Measurements from ENCODE around the gene AGMAT. TPM values are rescaled to one million over a fixed set of nuclear protein-coding genes. Genes with fewer than 3 reads are reported as not detected.

The AGMAT gene
- total and polyA plus RNA-seq, 2 experiments from 2014 or later, result 0.75 to 2.2 TPM

- Histone ChIP-seq H3K4me3 (no peak overlapping the region), H3K36me3 (ENCODE audit: low read depth) (peaks cover 12% of the 10 kb centered on the region; the same call in 1 of the 2 replicates), H3K27me3 (replicated peaks; ENCODE audit: insufficient read depth) (no peaks in the 10 kb centered on the region), H3K9ac (no peak overlapping the region), H3K79me2 (ENCODE audit: insufficient read depth) (peaks cover 100% of the 10 kb centered on the region), H3K4me1 (ENCODE audit: insufficient read depth) (peaks cover 49% of the 10 kb centered on the region), H3F3A (ENCODE audit: insufficient read depth) (peaks cover 53% of the 10 kb centered on the region), H3K4me2 (ENCODE audit: unreplicated experiment) (no peak overlapping the region), H3K9me3 (ENCODE audit: low read depth) (no peaks in the 10 kb centered on the region), H3K27ac (no peak overlapping the region), H2AFZ (no peak overlapping the region), H4K20me1 (ENCODE audit: insufficient read depth) (no peaks in the 10 kb centered on the region), H3K9me2 (ENCODE audit: insufficient read depth) (no peaks in the 10 kb centered on the region)
- no peak for DNase-seq
- TF ChIP-seq EZH2phosphoT487 (IDR thresholded peaks at IDR 0.05; ENCODE audit: insufficient read depth, low read depth) (no peak), EZH2 (IDR thresholded peaks at IDR 0.05; ENCODE audit: insufficient read depth, poor library complexity, severe bottlenecking) (no peak)
- in situ Hi-C loops (cut with MboI), result no loop called here
- 88% methylated on average over 6 of the region's 6 CpGs for WGBS, 2 experiments (ENCODE audit: low coverage in 1 of 2, low lambda C conversion rate in 2 of 2, missing lambda C conversion rate in 2 of 2)
These were observed 38.6 kb upstream of the AGMAT start for GRCh38 chr1:15623435-15623834.

GRCh38 chr1:15622712-15623373, 38.0 kb upstream of the AGMAT start:
- 0 out of 2 replicates have a peak overlapping the region, but pooled peaks have one; percentile 14 for H3K27ac ChIP-seq
- no peak overlapping the region for H3K9ac ChIP-seq
- TF ChIP-seq EZH2 (IDR thresholded peaks at IDR 0.05; ENCODE audit: insufficient read depth, poor library complexity, severe bottlenecking), result no peak
- TF ChIP-seq EZH2phosphoT487 (IDR thresholded peaks at IDR 0.05; ENCODE audit: insufficient read depth, low read depth), result no peak
- in situ Hi-C loops (cut with MboI), result no loop called here
- H3K9me3 ChIP-seq (ENCODE audit: low read depth), result no peaks in the 10 kb centered on the region
- H4K20me1 ChIP-seq (ENCODE audit: insufficient read depth), result no peaks in the 10 kb centered on the region
- peaks cover 100% of the 10 kb centered on the region for H3K79me2 ChIP-seq (ENCODE audit: insufficient read depth)
- H3K9me2 ChIP-seq (ENCODE audit: insufficient read depth), result no peaks in the 10 kb centered on the region
- peaks cover 9% of the 10 kb centered on the region; the same call in 1 of the 2 replicates for H3K36me3 ChIP-seq (ENCODE audit: low read depth)
- H3K4me2 ChIP-seq (ENCODE audit: unreplicated experiment), result no peak overlapping the region
- peaks cover 52% of the 10 kb centered on the region for H3F3A ChIP-seq (ENCODE audit: insufficient read depth)
- no peak overlapping the region for H3K4me3 ChIP-seq
- WGBS, 2 experiments (ENCODE audit: low coverage in 1 of 2, low lambda C conversion rate in 2 of 2, missing lambda C conversion rate in 2 of 2), result 97% methylated on average over 7 of the region's 7 CpGs
- no peak overlapping the region for H2AFZ ChIP-seq
- no peak for DNase-seq
- no peaks in the 10 kb centered on the region for H3K27me3 ChIP-seq (replicated peaks; ENCODE audit: insufficient read depth)
- H3K4me1 ChIP-seq (ENCODE audit: insufficient read depth), result peaks cover 46% of the 10 kb centered on the region

- peaks cover 5% of the 10 kb centered on the region; the same call in 1 of the 2 replicates for H3K36me3 ChIP-seq (ENCODE audit: low read depth)
- WGBS, 2 experiments (ENCODE audit: low coverage in 1 of 2, low lambda C conversion rate in 2 of 2, missing lambda C conversion rate in 2 of 2), result 12 to 18% methylated on average over 5 of the region's 5 CpGs
- H3K4me1 ChIP-seq (ENCODE audit: insufficient read depth), result peaks cover 38% of the 10 kb centered on the region
- H4K20me1 ChIP-seq (ENCODE audit: insufficient read depth), result no peaks in the 10 kb centered on the region
- peak; percentile 44 for DNase-seq
- no peaks in the 10 kb centered on the region for H3K9me2 ChIP-seq (ENCODE audit: insufficient read depth)
- H2AFZ ChIP-seq, result no peak overlapping the region
- TF ChIP-seq EZH2 (IDR thresholded peaks at IDR 0.05; ENCODE audit: insufficient read depth, poor library complexity, severe bottlenecking) (no peak), EZH2phosphoT487 (IDR thresholded peaks at IDR 0.05; ENCODE audit: insufficient read depth, low read depth) (no peak)
- H3F3A ChIP-seq (ENCODE audit: insufficient read depth), result peaks cover 46% of the 10 kb centered on the region
- peak overlapping the region; percentile 13; the same call in 1 of the 2 replicates for H3K4me3 ChIP-seq
- no peak overlapping the region for H3K9ac ChIP-seq
- in situ Hi-C loops (cut with MboI), result no loop called here
- H3K27me3 ChIP-seq (replicated peaks; ENCODE audit: insufficient read depth), result no peaks in the 10 kb centered on the region
- peak overlapping the region; percentile 14; the same call in 1 of the 2 replicates for H3K27ac ChIP-seq
- peaks cover 95% of the 10 kb centered on the region for H3K79me2 ChIP-seq (ENCODE audit: insufficient read depth)
- H3K4me2 ChIP-seq (ENCODE audit: unreplicated experiment), result peak overlapping the region; percentile 47
- H3K9me3 ChIP-seq (ENCODE audit: low read depth), result no peaks in the 10 kb centered on the region
These were observed 37.1 kb upstream of the AGMAT start for GRCh38 chr1:15621975-15622374.

GRCh38 chr1:15620902-15621682, 36.2 kb upstream of the AGMAT start:
- 85 to 89% methylated on average over 7 of the region's 7 CpGs for WGBS, 2 experiments (ENCODE audit: low coverage in 1 of 2, low lambda C conversion rate in 2 of 2, missing lambda C conversion rate in 2 of 2)
- Histone ChIP-seq H3K4me1 (ENCODE audit: insufficient read depth) (peaks cover 43% of the 10 kb centered on the region), H3K9ac (no peak overlapping the region), H3K79me2 (ENCODE audit: insufficient read depth) (peaks cover 86% of the 10 kb centered on the region), H3K9me2 (ENCODE audit: insufficient read depth) (no peaks in the 10 kb centered on the region), H4K20me1 (ENCODE audit: insufficient read depth) (no peaks in the 10 kb centered on the region), H3K36me3 (ENCODE audit: low read depth) (no peaks in the 10 kb centered on the region), H3F3A (ENCODE audit: insufficient read depth) (peaks cover 55% of the 10 kb centered on the region), H3K4me2 (ENCODE audit: unreplicated experiment) (peak overlapping the region; percentile 98), H2AFZ (no peak overlapping the region), H3K27me3 (replicated peaks; ENCODE audit: insufficient read depth) (no peaks in the 10 kb centered on the region), H3K9me3 (ENCODE audit: low read depth) (no peaks in the 10 kb centered on the region), H3K27ac (peak overlapping the region; percentile 93), H3K4me3 (no peak overlapping the region)
- DNase-seq, result no peak
- TF ChIP-seq EZH2phosphoT487 (IDR thresholded peaks at IDR 0.05; ENCODE audit: insufficient read depth, low read depth) (no peak), EZH2 (IDR thresholded peaks at IDR 0.05; ENCODE audit: insufficient read depth, poor library complexity, severe bottlenecking) (no peak)
- in situ Hi-C loops (cut with MboI), result no loop called here
